ENCODE data around the gene ATF4.
"Not testable (repeated sequence)": the region's sequence is repeated elsewhere in the genome, so short reads cannot be mapped to it uniquely, and the experiment has no call there.

Gene ATF4

DNA sequence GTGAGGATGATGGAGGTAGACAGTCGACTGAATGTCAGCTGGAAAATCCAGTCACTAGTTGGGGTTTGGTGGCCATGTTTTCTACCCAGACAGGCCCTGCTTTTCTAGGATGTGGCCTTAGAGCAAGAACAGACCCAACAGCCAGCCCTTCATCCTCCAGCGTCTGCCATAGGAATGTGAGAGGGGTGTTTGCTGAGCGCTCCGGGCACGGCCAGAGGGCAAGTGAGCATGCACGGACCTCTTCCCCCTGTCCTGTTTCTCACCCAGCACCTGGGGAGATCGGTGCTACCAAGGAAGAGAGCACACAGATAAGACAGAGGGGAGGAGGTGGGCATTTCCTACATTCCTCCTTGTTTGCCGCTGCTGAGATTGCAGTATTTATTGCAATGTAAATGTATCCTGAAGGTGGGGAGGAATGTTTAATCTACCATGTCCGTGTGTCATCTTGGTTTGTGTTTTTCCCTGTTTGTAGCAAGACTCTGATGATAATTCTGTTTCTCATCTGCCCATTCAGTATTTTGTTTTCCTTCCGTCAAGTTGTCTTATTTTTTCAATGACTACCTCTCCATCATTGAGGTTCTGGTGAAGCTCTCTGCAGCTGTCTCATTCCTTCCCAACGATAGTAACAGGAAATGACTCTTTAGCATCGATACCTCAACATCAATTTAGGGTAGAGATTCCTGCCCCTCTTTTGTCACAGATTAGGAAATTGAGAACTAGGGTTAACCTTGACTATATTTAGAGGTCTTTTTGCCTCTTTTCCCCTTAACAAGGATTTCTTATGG lies 4.9 kb upstream of the ATF4 start:
- H3K36me3 ChIP-seq (ENCODE audit: control insufficient read depth, insufficient read depth, low read length, severe bottlenecking) = peaks cover 73% of the 10 kb centered on the region

DNA sequence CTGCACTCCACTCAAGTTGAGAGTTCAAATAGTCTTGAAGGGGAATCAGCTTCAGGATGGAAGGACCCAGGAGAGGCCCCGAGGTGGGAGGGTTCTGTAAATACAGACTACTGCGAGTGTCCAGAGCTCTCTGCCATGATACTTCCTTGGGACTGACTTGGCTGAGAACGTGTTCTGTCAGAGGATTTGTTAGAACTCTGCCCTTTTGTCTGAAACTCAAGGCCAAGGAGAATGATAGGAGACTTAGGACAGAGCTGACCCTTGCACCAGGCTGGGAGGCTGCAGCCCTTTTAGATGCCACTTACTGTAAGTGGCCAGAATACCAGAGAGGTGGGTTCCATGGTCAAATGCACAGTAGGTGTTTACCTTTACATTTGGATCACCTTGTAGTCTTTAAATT lies 2.9 kb upstream of the ATF4 start:
- H3K9me3 ChIP-seq (ENCODE audit: control insufficient read depth, low read length) = no peaks in the 10 kb centered on the region
- no peak overlapping the region for H3K4me3 ChIP-seq (ENCODE audit: low read length)
- H3K4me1 ChIP-seq (ENCODE audit: control insufficient read depth, insufficient read depth, low read length) = peaks cover 33% of the 10 kb centered on the region
- H3K27me3 ChIP-seq (replicated peaks; ENCODE audit: control insufficient read depth, insufficient read depth, low read length) = no peaks in the 10 kb centered on the region
- peaks cover 68% of the 10 kb centered on the region for H3K36me3 ChIP-seq (ENCODE audit: control insufficient read depth, insufficient read depth, low read length, severe bottlenecking)
- DNase-seq (ENCODE audit: low read depth) = no peak
- peak overlapping the region; percentile 47 for H3K9ac ChIP-seq (ENCODE audit: low read length)

More for the DNA sequence above, 4.9 kb upstream of the ATF4 start:
- no peak for DNase-seq (ENCODE audit: low read depth)
- Histone ChIP-seq H3K9ac (ENCODE audit: low read length) (peak overlapping the region; percentile 9), H3K4me3 (ENCODE audit: low read length) (no peak overlapping the region), H3K27me3 (replicated peaks; ENCODE audit: control insufficient read depth, insufficient read depth, low read length) (no peaks in the 10 kb centered on the region), H3K9me3 (ENCODE audit: control insufficient read depth, low read length) (no peaks in the 10 kb centered on the region), H3K4me1 (ENCODE audit: control insufficient read depth, insufficient read depth, low read length) (peaks cover 33% of the 10 kb centered on the region)

- peak; percentile 10 for DNase-seq (ENCODE audit: low read depth)
- Histone ChIP-seq H3K4me1 (ENCODE audit: control insufficient read depth, insufficient read depth, low read length) (peaks cover 33% of the 10 kb centered on the region), H3K4me3 (ENCODE audit: low read length) (peak overlapping the region; percentile 95), H3K9ac (ENCODE audit: low read length) (peak overlapping the region; percentile 100), H3K36me3 (ENCODE audit: control insufficient read depth, insufficient read depth, low read length, severe bottlenecking) (peaks cover 69% of the 10 kb centered on the region), H3K9me3 (ENCODE audit: control insufficient read depth, low read length) (no peaks in the 10 kb centered on the region), H3K27me3 (replicated peaks; ENCODE audit: control insufficient read depth, insufficient read depth, low read length) (no peaks in the 10 kb centered on the region)
These were observed 2.1 kb upstream of the ATF4 start for GRCh38 chr22:39518144-39518786.

- Histone ChIP-seq H3K9ac (ENCODE audit: low read length) (peak overlapping the region; percentile 100), H3K27me3 (replicated peaks; ENCODE audit: control insufficient read depth, insufficient read depth, low read length) (no peaks in the 10 kb centered on the region), H3K9me3 (ENCODE audit: control insufficient read depth, low read length) (no peaks in the 10 kb centered on the region), H3K4me3 (ENCODE audit: low read length) (peak overlapping the region; percentile 95), H3K36me3 (ENCODE audit: control insufficient read depth, insufficient read depth, low read length, severe bottlenecking) (peaks cover 65% of the 10 kb centered on the region), H3K4me1 (ENCODE audit: control insufficient read depth, insufficient read depth, low read length) (peaks cover 33% of the 10 kb centered on the region)
- no peak for DNase-seq (ENCODE audit: low read depth)
These were observed 1.2 kb upstream of the ATF4 start for GRCh38 chr22:39518996-39519680.

- peaks cover 65% of the 10 kb centered on the region for H3K36me3 ChIP-seq (ENCODE audit: control insufficient read depth, insufficient read depth, low read length, severe bottlenecking)
- DNase-seq (ENCODE audit: low read depth) = peak; percentile 100
- H3K9ac ChIP-seq (ENCODE audit: low read length) = peak overlapping the region; percentile 100
These were observed 609 bp upstream of the ATF4 start for GRCh38 chr22:39519681-39520225.

DNA sequence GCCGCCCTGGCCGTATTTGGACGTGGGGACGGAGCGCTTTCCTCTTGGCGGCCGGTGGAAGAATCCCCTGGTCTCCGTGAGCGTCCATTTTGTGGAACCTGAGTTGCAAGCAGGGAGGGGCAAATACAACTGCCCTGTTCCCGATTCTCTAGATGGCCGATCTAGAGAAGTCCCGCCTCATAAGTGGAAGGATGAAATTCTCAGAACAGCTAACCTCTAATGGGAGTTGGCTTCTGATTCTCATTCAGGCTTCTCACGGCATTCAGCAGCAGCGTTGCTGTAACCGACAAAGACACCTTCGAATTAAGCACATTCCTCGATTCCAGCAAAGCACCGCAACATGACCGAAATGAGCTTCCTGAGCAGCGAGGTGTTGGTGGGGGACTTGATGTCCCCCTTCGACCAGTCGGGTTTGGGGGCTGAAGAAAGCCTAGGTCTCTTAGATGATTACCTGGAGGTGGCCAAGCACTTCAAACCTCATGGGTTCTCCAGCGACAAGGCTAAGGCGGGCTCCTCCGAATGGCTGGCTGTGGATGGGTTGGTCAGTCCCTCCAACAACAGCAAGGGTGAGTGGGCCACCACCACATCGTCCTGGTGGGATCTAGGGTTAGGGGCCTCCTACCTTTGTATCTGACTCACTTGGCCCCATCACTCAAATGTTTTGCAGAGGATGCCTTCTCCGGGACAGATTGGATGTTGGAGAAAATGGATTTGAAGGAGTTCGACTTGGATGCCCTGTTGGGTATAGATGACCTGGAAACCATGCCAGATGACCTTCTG lies 934 bp downstream of the ATF4 start:
- Histone ChIP-seq H3K36me3 (ENCODE audit: control insufficient read depth, insufficient read depth, low read length, severe bottlenecking) (peaks cover 53% of the 10 kb centered on the region), H3K9ac (ENCODE audit: low read length) (peak overlapping the region; percentile 100), H3K4me3 (ENCODE audit: low read length) (peak overlapping the region; percentile 95), H3K4me1 (ENCODE audit: control insufficient read depth, insufficient read depth, low read length) (peaks cover 37% of the 10 kb centered on the region)
- not testable (repeated sequence) for H3K27me3 ChIP-seq (replicated peaks; ENCODE audit: control insufficient read depth, insufficient read depth, low read length); H3K9me3 ChIP-seq (ENCODE audit: control insufficient read depth, low read length)
- DNase-seq (ENCODE audit: low read depth) = peak; percentile 15

More at GRCh38 chr22:39519681-39520225, 609 bp upstream of the ATF4 start:
- Histone ChIP-seq H3K4me3 (ENCODE audit: low read length) (peak overlapping the region; percentile 95), H3K9me3 (ENCODE audit: control insufficient read depth, low read length) (no peaks in the 10 kb centered on the region), H3K27me3 (replicated peaks; ENCODE audit: control insufficient read depth, insufficient read depth, low read length) (no peaks in the 10 kb centered on the region), H3K4me1 (ENCODE audit: control insufficient read depth, insufficient read depth, low read length) (peaks cover 33% of the 10 kb centered on the region)

GRCh38 chr22:39522091-39522490 lies 1.7 kb downstream of the ATF4 start:
- H3K27me3 ChIP-seq (replicated peaks; ENCODE audit: control insufficient read depth, insufficient read depth, low read length); DNase-seq (ENCODE audit: low read depth); H3K9me3 ChIP-seq (ENCODE audit: control insufficient read depth, low read length): not testable (repeated sequence)
- peak overlapping the region; percentile 100 for H3K9ac ChIP-seq (ENCODE audit: low read length)
- H3K4me3 ChIP-seq (ENCODE audit: low read length) = peak overlapping the region; percentile 95
- H3K36me3 ChIP-seq (ENCODE audit: control insufficient read depth, insufficient read depth, low read length, severe bottlenecking) = peaks cover 46% of the 10 kb centered on the region
- peaks cover 37% of the 10 kb centered on the region for H3K4me1 ChIP-seq (ENCODE audit: control insufficient read depth, insufficient read depth, low read length)

- H3K9ac ChIP-seq (ENCODE audit: low read length) = peak overlapping the region; percentile 100
- H3K9me3 ChIP-seq (ENCODE audit: control insufficient read depth, low read length) = no peaks in the 10 kb centered on the region
- peak; percentile 61 for DNase-seq (ENCODE audit: low read depth)
- peaks cover 43% of the 10 kb centered on the region for H3K36me3 ChIP-seq (ENCODE audit: control insufficient read depth, insufficient read depth, low read length, severe bottlenecking)
- no peaks in the 10 kb centered on the region for H3K27me3 ChIP-seq (replicated peaks; ENCODE audit: control insufficient read depth, insufficient read depth, low read length)
- H3K4me3 ChIP-seq (ENCODE audit: low read length) = peak overlapping the region; percentile 95
- H3K4me1 ChIP-seq (ENCODE audit: control insufficient read depth, insufficient read depth, low read length) = peaks cover 35% of the 10 kb centered on the region
These were observed 2.4 kb downstream of the ATF4 start for GRCh38 chr22:39522567-39523300.

GRCh38 chr22:39524089-39524752 lies 3.9 kb downstream of the ATF4 start:
- Histone ChIP-seq H3K9ac (ENCODE audit: low read length) (peak overlapping the region; percentile 100), H3K4me1 (ENCODE audit: control insufficient read depth, insufficient read depth, low read length) (peaks cover 33% of the 10 kb centered on the region), H3K4me3 (ENCODE audit: low read length) (peak overlapping the region; percentile 53), H3K9me3 (ENCODE audit: control insufficient read depth, low read length) (no peaks in the 10 kb centered on the region), H3K36me3 (ENCODE audit: control insufficient read depth, insufficient read depth, low read length, severe bottlenecking) (peaks cover 53% of the 10 kb centered on the region), H3K27me3 (replicated peaks; ENCODE audit: control insufficient read depth, insufficient read depth, low read length) (no peaks in the 10 kb centered on the region)
- DNase-seq (ENCODE audit: low read depth) = peak; percentile 24

All from adipocyte (in vitro differentiated cells).